NOMO-1 (cell line): ENCODE measurements around the gene PSG5.
"Not testable (repeated sequence)": the region's sequence is repeated elsewhere in the genome, so short reads cannot be mapped to it uniquely, and the experiment has no call there.

Experiments
- DNase-seq, 2 experiments: peaks; one replicate each; lab custom pipeline; 2025; ENCODE audit not compliant: unreplicated experiment in 2 of 2; lab: John Stamatoyannopoulos, UW

The PSG5 gene

GRCh38 chr19:43186311-43186935 is at the start of gene PSG5:
PSG5 (minus strand) TSS chr19:43186536; CDS start chr19:43186405, 131 bp downstream.
- DNase-seq, result not testable (repeated sequence)

- DNase-seq, result not testable (repeated sequence)
These were observed 49.4 kb upstream of the PSG5 start for GRCh38 chr19:43235686-43236085.

DNA sequence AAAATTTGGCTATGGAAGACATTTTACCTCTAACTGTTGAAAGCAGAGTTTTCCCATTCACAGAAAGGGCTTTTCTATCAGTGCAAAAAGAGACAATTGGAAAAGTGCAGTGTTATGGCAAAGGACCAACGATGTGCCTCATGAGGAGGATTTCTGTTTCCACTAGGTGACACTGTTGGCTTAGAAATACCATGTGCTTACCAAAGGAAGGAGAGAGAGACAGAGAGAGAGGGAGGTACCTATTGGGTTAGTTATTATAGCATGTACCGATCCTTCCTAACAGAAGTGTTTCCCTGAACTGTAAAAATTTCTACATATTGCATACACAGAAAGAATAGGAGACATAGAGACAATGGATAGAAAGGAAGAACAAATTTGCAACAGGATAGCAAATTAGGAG is 43.0 kb upstream of the PSG5 start:
- peak in 1 of 2 experiments; percentile 14 for DNase-seq

- not testable (repeated sequence) for DNase-seq
These were observed 42.4 kb upstream of the PSG5 start for GRCh38 chr19:43228730-43229129.

- not testable (repeated sequence) for DNase-seq
These were observed 40.6 kb upstream of the PSG5 start for GRCh38 chr19:43226986-43227385.

DNA sequence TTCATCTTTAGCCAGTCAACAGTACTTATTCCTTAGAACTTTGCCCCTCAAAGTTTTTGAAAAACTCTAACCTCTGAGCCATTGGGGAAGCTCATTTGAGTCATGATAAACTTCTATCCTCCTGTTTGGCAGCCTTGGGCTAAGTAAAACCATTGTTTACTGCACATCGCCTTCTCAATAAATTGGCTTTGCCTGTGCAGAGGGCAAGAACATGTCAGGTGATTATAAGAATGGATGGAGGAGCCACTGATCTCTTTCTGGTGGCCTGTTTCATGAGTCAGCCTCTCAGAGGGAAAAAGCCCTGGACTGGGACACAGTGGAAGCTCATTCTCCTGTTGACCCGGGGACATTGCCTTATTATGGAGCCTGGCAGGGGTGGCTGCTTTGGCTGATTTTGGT is 38.5 kb upstream of the PSG5 start:
- DNase-seq, result no peak

DNA sequence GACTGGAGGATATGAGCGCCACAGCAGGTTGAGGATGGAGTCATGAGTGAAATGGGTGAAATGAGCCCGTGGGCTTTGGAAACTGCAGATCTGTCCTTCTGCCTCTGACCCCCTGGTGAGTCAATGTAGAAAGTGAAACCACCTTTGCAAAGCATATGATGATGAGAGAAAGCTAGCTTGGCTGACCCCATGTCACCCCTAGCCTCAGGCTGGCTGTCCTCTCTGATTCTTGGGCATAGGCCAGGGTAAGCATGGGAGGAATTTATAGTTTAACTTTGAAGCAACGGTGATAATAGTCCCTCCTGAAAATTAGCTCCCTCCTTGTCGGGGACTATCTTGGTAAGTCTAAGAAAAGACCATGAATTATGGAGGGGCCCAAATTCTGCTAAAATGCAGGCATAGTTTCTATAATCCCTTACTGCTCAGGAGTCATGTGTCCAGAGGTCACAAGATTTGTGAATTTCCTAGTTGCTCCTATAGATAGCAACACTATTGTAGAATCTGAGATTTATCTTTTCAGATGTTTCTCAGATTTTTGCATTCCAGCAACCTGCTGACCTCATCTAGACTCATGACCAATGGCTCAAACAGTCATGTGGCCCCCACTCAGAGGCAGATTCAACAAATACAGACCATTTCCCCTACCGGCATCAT is 38.0 kb upstream of the PSG5 start:
- not testable (repeated sequence) for DNase-seq

GRCh38 chr19:43221891-43222290 is 35.6 kb upstream of the PSG5 start:
- not testable (repeated sequence) for DNase-seq

DNA sequence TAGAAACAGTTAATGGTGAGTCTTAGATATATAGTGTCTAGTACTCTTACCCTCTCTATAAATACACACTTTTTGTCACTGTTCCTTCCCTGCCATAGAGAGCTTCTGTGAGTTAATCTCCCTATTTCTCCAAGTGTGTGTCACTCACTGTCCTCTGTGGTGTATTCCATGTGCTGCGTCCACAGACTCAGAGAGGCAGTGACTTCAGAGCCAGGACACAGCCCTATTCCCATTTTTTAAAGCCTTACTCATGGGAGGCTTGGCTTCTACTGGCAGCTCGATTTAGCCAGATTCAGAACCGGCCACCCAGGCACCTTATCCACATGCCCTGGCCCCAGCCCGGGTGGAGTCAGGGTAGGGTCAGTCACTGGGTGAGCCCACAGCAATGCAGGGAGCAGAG is 32.8 kb upstream of the PSG5 start:
- not testable (repeated sequence) for DNase-seq

DNA sequence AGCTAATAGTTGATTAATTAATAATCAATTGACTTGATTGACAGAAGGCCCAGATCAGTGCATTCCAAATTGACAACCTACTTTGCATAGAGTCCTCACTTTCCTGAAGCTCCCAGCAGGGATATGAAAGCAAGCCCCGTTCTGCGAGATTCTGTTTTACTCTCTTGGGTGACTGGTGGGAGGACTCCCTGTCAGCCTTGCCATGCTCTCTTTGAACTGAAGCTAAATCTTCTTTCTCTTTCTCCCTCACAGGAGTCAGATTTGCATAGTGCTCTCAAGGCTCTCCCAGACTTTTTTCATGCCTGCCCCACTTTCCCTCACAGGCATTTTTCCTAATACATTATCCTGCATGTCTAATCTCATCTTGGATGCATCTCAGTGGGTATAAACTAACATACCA is 29.5 kb upstream of the PSG5 start:
- not testable (repeated sequence) for DNase-seq

DNA sequence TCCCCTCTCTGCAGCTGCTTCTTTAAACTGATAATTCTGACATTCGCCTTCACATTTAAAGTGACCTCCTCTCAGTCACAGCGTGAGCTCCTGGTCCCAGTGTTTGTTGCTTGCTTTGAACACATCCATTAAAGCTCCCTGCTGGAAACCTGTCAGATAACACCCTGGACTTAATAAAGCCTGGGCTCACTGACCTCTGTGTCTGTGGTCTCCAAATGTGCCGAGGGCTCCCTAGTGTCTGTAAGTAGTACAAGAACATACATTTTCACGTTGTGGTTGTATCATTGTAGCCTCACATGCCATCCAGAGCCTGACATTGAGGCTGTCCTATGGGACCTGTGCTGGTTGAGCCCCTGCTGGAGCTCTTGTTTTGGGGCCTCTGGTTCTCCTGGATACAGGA is 21.7 kb upstream of the PSG5 start:
- no peak for DNase-seq

GRCh38 chr19:43207174-43207573 is 20.8 kb upstream of the PSG5 start:
- not testable (repeated sequence) for DNase-seq

DNA sequence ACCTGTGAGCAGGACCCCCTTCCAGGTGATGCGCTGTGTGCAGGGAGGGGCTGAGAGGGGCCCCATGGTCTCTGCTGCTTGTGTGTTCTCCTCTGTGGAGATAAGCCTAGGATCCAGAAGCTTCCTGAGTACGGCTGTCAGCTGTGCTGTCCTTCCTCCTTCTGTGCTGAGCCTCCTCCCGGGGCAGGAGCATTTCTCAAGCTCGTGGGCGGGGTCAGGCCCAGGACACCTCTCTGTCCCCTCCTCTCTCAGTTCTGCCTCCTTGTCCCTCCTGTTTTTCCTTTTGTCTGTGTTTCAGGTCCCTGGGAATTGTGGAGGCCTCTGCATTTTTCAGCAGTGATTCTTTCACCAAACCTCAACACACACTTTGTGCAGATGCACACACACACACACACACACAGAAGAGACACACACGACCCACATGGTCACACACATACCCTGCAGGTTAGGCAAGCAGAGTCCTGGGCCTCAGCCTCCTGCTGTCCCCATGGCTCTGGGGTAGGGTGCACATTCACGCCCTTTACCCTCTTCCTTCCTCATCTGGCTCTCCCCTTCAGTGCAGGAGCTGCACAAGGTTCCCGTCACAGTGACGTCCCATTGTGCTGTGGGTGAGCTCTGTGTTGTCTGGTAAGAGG is 19.3 kb upstream of the PSG5 start, which contains the start of gene PSG4:
PSG4 (minus strand) TSS at position 168 of the 635 bp plus-strand sequence; CDS start at position 66, 102 bp downstream.
- DNase-seq, result not testable (repeated sequence)

- not testable (repeated sequence) for DNase-seq
These were observed 17.3 kb upstream of the PSG5 start for GRCh38 chr19:43203611-43204010.

- not testable (repeated sequence) for DNase-seq
These were observed 15.6 kb upstream of the PSG5 start for GRCh38 chr19:43201891-43202290.

- DNase-seq, result not testable (repeated sequence)
These were observed 15.0 kb upstream of the PSG5 start for GRCh38 chr19:43201337-43201801.

DNA sequence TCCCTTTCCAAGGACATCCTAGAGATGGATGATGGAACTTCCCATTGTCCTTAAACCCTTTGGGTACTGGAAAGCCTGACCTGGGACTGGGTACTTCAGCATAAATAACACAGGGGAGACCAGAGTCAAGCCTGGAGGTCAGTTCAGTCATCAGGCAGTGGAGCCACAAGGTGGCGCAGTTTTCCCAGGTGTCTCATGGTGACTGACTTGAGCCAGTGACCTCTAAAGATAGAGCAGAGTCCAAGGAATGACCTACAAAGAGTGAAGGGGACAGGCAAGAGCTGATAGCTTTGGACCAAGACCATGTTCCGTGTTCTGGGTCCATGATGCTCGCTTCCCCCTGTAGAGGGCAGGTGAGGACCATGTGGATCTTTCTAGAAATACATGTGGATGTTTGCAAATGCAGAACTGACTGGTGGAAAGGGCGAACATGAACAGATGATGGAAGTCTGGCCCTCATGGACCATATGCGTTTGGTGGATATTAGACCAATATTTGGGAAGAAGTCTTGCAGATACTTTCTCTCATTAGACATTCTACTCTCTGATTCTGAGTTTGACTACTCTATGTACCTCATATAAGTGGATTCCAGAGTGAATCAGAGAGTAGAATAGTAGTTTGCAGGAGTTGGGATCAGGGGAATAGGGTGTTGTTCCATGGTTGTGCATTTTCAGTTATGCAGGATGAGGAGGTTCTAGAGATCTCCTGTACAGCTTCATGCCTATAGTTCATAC is 12.5 kb upstream of the PSG5 start:
- not testable (repeated sequence) for DNase-seq

DNA sequence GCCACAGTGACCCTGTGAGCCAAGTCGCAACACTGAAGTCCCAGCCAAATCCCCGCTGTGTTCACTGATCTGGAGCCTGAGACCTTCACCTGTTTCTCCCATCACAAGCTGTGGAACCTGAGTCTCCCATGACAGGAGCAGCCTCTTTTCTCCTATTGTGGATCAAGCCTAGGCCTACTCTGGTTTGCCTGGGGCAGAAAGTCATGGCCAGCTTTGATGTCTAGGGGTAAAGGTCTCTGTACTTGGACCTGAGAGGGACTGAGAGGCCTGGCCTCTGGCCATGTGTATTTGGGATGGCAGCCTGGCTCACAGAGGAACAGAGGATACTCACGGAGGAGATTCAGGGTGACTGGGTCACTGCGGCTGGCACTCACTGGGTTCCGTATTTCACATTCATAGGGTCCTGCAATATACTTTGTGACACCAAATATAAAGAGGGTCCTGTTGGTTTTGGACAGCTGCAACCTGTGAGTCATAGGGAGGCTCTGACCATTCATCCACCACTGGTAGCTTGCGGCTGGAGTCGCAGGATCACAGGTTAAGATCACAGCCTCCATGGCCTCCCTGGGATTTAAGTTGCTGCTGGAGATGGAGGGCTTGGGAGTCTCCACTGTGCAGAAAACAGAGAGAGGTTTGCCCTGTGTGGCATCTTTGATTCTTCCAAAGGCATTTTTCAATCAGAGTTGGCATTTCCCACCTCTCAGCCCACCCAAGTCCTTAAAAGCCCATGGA is 11.5 kb upstream of the PSG5 start:
- not testable (repeated sequence) for DNase-seq

DNA sequence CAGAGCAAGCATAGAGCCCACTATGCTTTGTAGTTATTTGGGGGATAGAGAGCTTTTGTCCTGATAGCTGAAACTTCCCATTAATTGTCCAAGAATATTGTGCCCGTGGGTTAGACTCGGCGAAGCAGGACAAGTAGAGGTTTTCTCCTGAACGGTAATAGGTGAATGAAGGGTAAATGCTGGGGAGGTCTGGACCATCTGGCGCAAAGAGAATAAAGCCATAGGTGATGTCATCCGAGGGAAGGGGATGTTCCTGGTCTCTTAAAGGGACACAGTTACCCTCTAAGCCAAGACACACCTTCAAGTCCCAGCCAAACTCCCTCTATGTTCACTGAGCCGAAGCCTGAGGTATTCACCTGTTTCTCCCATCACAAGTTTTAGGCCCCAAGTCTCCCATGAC is 8.1 kb upstream of the PSG5 start:
- DNase-seq, result not testable (repeated sequence)
